K562 (cell line): ENCODE data around the gene CDKN1C. TPM values are rescaled to one million over a fixed set of nuclear protein-coding genes. Genes with fewer than 3 reads are reported as not detected.
A peak's percentile ranks its signal among the peaks of the same experiment; 100 is the strongest.

ENCODE experiments used
- ARID4B ChIP-seq: sonication (generic); formaldehyde crosslinking; IDR thresholded peaks from 2 replicates; pipeline ENCODE4 v1.8.0; 2022; ENCODE audit warnings: mild to moderate bottlenecking, missing genetic modification reagents
- COPS2 ChIP-seq: fragments of 450-650 bp; conservative IDR thresholded peaks from 2 replicates; pipeline ENCODE4 v1.6.1; 2016; ENCODE audit warnings: mild to moderate bottlenecking, moderate library complexity
- EP300 ChIP-seq: IDR thresholded peaks from 2 replicates; pipeline ENCODE4 v1.6.1; 2012; ENCODE audit warnings: low read length, improper control_type of control experiment
- EP400 ChIP-seq: fragments of 450-650 bp; IDR thresholded peaks from 2 replicates; pipeline ENCODE4 v1.6.1; 2017; ENCODE audit warnings: antibody characterized with exemption, mild to moderate bottlenecking, moderate library complexity
- FIP1L1 ChIP-seq: fragments of 200-400 bp; formaldehyde crosslinking; IDR thresholded peaks from 2 replicates; pipeline ENCODE4 v1.6.1; 2018; ENCODE audit warnings: mild to moderate bottlenecking, low read depth, low read length; ENCODE audit not compliant: poor library complexity, severe bottlenecking
- FOXM1 ChIP-seq, 2 experiments: fragments of 450-650 bp in 1 of 2; sonication (generic) in 1 of 2; formaldehyde crosslinking in 1 of 2; IDR thresholded peaks; 2 replicates each; pipeline versions ENCODE4 v1.6.1 to v1.9.0; 2017 to 2022; ENCODE audit warnings: low read depth in 2 of 2, mild to moderate bottlenecking in 2 of 2, missing genetic modification reagents in 1 of 2, moderate library complexity in 1 of 2
- GABPB1 ChIP-seq: sonication (generic); formaldehyde crosslinking; IDR thresholded peaks from 2 replicates; pipeline ENCODE4 v1.8.0; 2022; ENCODE audit warnings: mild to moderate bottlenecking, missing genetic modification reagents
- HNRNPUL1 ChIP-seq: fragments of 200-400 bp; formaldehyde crosslinking; IDR thresholded peaks from 2 replicates; pipeline ENCODE4 v1.6.1; 2017; ENCODE audit warnings: low read length
- MTA3 ChIP-seq: fragments of 450-650 bp; formaldehyde crosslinking; IDR thresholded peaks from 2 replicates; pipeline ENCODE4 v1.6.1; 2017; ENCODE audit warnings: mild to moderate bottlenecking, borderline replicate concordance
- MYBL2 ChIP-seq, 2 experiments: fragments of 450-650 bp in 1 of 2; sonication (generic) in 1 of 2; formaldehyde crosslinking in 1 of 2; IDR thresholded peaks; 2 replicates each; pipeline versions ENCODE4 v1.6.1 to v1.8.1; 2017 to 2022; ENCODE audit warnings: borderline replicate concordance in 1 of 2, inconsistent platforms in 1 of 2, low read depth in 1 of 2, mild to moderate bottlenecking in 1 of 2, missing genetic modification reagents in 1 of 2, moderate library complexity in 1 of 2
- NCOA2 ChIP-seq, 2 experiments: fragments of 450-650 bp; IDR thresholded peaks; 2 replicates each; pipeline ENCODE4 v1.6.1; 2018; ENCODE audit warnings: mild to moderate bottlenecking in 2 of 2, moderate library complexity in 1 of 2; ENCODE audit not compliant: partially characterized antibody in 2 of 2
- NR1H2 ChIP-seq: sonication (generic); formaldehyde crosslinking; IDR thresholded peaks from 2 replicates; pipeline ENCODE4 v1.4.0; 2020; ENCODE audit warnings: mild to moderate bottlenecking, missing genetic modification reagents
- PBX2 ChIP-seq, 2 experiments: IDR thresholded peaks in 1 of 2; conservative IDR thresholded peaks in 1 of 2; 2 replicates each; pipeline ENCODE4 v1.6.1; 2016; ENCODE audit warnings: low read depth in 2 of 2, mild to moderate bottlenecking in 1 of 2, missing compliant biosample characterization in 1 of 2, missing genetic modification characterization in 1 of 2, moderate library complexity in 1 of 2
- ZNF121 ChIP-seq: sonication (generic); formaldehyde crosslinking; conservative IDR thresholded peaks from 2 replicates; pipeline ENCODE4 v1.8.0; 2022; ENCODE audit warnings: missing genetic modification reagents
- ZNF395 ChIP-seq: fragments of 200-800 bp; sonication (Bioruptor generic); IDR thresholded peaks from 2 replicates; pipeline ENCODE4 v1.6.1; 2017; ENCODE audit warnings: missing genetic modification characterization, missing compliant biosample characterization
- ZSCAN29 ChIP-seq: fragments of 450-650 bp; IDR thresholded peaks from 2 replicates; pipeline ENCODE4 v1.6.1; 2017
- polyA plus RNA-seq, 8 experiments: library from polyadenylated mRNA; depleted of rRNA in 4 of 8; stranded (reverse) in 5 of 8; unstranded in 3 of 8; fragments of >200 nt; fragmentation: Nextera tagmentation in 2 of 8; fragmentation: Illumina TruSeq in 1 of 8; extraction: Ambion mirVana in 2 of 8; extraction: Trizol in 1 of 8; gene quantifications; 2 replicates each; pipeline versions ENCODE4 v1.2.1 to v1.2.3, GENCODE V29; 2011 to 2014; ENCODE audit warnings: inconsistent platforms in 1 of 8, missing spikeins in 1 of 8
- total RNA-seq, 7 experiments: library from RNA; depleted of rRNA in 6 of 7; stranded (reverse); fragments of >200 nt in 6 of 7; fragmentation: Illumina TruSeq in 2 of 7; extraction: Trizol in 2 of 7; gene quantifications; 2 replicates each; pipeline versions ENCODE4 v1.2.1 to v1.2.3, GENCODE V29; 2011 to 2021; ENCODE audit warnings: low replicate concordance in 1 of 7

Gene CDKN1C
- total and polyA plus RNA-seq, 9 of the 15 experiments (the other 6 are each of a cell fraction or from before 2014, with no cell fraction given) = 2.8 to 21.1 (median 9.3) TPM

GRCh38 chr11:2892215-2892966 lies 6.8 kb upstream of the CDKN1C start (continued):
- TF ChIP-seq PBX2 (CRISPR knock-in tag; IDR thresholded peaks at IDR 0.05; ENCODE audit: low read depth) (no peak), PBX2 (tag; conservative IDR thresholded peaks at IDR 0.05; ENCODE audit: low read depth) (no peak), COPS2 (no peak), ARID4B (peak; percentile 76), MTA3 (no peak; the same call in 1 of the 2 replicates), HNRNPUL1 (no peak), FIP1L1 (peak; percentile 59), MYBL2 (IDR thresholded peaks at IDR 0.05; ENCODE audit: low read depth) (no peak), MYBL2 (CRISPR knock-in tag; IDR thresholded peaks at IDR 0.05; ENCODE audit: borderline replicate concordance) (no peak), EP300 (no peak), NR1H2 (CRISPR knock-in tag) (no peak), EP400 (peak; percentile 61), GABPB1 (CRISPR knock-in tag) (peak; percentile 62; the same call in 1 of the 2 replicates), NCOA2 (IDR thresholded peaks at IDR 0.05; ENCODE audit: partially characterized antibody in 2 of 2) (no peak), ZNF395 (CRISPR knock-in tag) (no peak), ZNF121 (0 out of 2 replicates have a peak, but pooled peaks have one; percentile 1), FOXM1 (IDR thresholded peaks at IDR 0.05; ENCODE audit: low read depth) (no peak), FOXM1 (CRISPR knock-in tag; IDR thresholded peaks at IDR 0.05; ENCODE audit: low read depth) (no peak), ZSCAN29 (no peak)
